ENCODE results near the gene XRCC5. TPM values are rescaled to one million over a fixed set of nuclear protein-coding genes. Genes with fewer than 3 reads are reported as not detected.
"Not testable (repeated sequence)": the region's sequence is repeated elsewhere in the genome, so short reads cannot be mapped to it uniquely, and the experiment has no call there.

XRCC5 gene
- total and polyA plus RNA-seq, 2 donors (not counting 3 experiments of a cell fraction or from before 2014, with no cell fraction given): 267 to 319 TPM

DNA sequence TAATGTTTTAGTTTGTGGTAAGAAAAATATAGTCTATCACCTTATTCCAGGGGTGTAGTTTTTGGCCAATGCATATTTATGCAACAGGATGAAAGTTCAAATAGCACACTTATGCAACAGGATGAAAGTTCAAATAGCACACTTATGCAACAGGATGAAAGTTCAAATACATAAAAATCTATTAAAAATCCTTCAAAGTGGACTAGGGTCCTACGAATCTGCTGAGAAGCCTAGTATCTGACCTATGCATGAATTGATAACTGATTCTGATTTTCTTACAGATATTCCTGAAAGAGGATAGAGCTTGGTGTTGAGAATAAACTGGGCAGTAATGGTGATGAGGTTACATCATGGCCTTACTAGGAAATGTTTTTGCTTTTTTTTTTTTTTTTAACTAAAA, 30.4 kb upstream of the XRCC5 start:
- DNase-seq (ENCODE audit: low read depth, low spot score): no peak
- H3K4me2 ChIP-seq (ENCODE audit: insufficient read depth, low read length): no peak overlapping the region
- H3K9me3 ChIP-seq (replicated peaks; ENCODE audit: control insufficient read depth, insufficient read depth, low read length): no peaks in the 10 kb centered on the region
- no peak overlapping the region for H3K27ac ChIP-seq (ENCODE audit: insufficient read depth, low read depth, low read length)
- H3K79me2 ChIP-seq (ENCODE audit: control insufficient read depth, insufficient read depth, low read length): no peaks in the 10 kb centered on the region
- intact Hi-C loops (cut with micrococcal nuclease): no loop called here
- no TSS peak for BruUV-seq (replicated peaks)
- H3K4me3 ChIP-seq (replicated peaks in 1 of 3; ENCODE audit: insufficient read depth in 1 of 3, low read depth in 1 of 3, low read length in 3 of 3): no peak overlapping the region
- no peaks in the 10 kb centered on the region for H3K36me3 ChIP-seq (ENCODE audit: control insufficient read depth in 2 of 2, extremely low read depth in 1 of 2, insufficient read depth in 2 of 2, low read length in 2 of 2)
- ChIA-PET CTCF (no interaction called here), POLR2A (no interaction called here)
- H3K9ac ChIP-seq (replicated peaks; ENCODE audit: extremely low read depth, insufficient read depth, low read length): no peak overlapping the region
- no peak for FAIRE-seq
- peaks cover 8% of the 10 kb centered on the region in 2 experiments for H3K27me3 ChIP-seq (ENCODE audit: control insufficient read depth in 2 of 2, insufficient read depth in 2 of 2, low read length in 2 of 2)
- H2AFZ ChIP-seq (ENCODE audit: low read depth, low read length): no peak overlapping the region
- no peaks in the 10 kb centered on the region for H3K9me1 ChIP-seq (replicated peaks; ENCODE audit: control insufficient read depth, extremely low read depth, insufficient read depth, low read length)
- H4K20me1 ChIP-seq (replicated peaks; ENCODE audit: control insufficient read depth, extremely low read depth, insufficient read depth, low read length): no peaks in the 10 kb centered on the region
- TF ChIP-seq MYC (IDR thresholded peaks at IDR 0.05; ENCODE audit: low read depth, low read length): no peak
- TF ChIP-seq CTCF (IDR thresholded peaks at IDR 0.05; ENCODE audit: extremely low read depth in 1 of 2, insufficient read depth in 1 of 2, low read depth in 1 of 2, low read length in 2 of 2): no peak
- TF ChIP-seq POLR2AphosphoS5 (IDR thresholded peaks at IDR 0.05; ENCODE audit: insufficient read depth, low read depth, low read length): no peak
- TF ChIP-seq, protein P1, sequence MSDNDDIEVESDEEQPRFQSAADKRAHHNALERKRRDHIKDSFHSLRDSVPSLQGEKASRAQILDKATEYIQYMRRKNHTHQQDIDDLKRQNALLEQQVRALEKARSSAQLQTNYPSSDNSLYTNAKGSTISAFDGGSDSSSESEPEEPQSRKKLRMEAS (IDR thresholded peaks at IDR 0.05; ENCODE audit: insufficient read depth, insufficient read length): no peak
- TF ChIP-seq GATA2 (IDR thresholded peaks at IDR 0.05; ENCODE audit: insufficient read depth, insufficient read length, low read depth, low read length): no peak
- peaks cover 9% of the 10 kb centered on the region for H3K4me1 ChIP-seq (ENCODE audit: control insufficient read depth, extremely low read depth, insufficient read depth, low read length)
- dilution Hi-C loops (cut with MboI; ENCODE audit: extremely low pct_ligation_motif_present, low sequenced_read_pairs): no loop called here

GRCh38 chr2:216080048-216080447, 29.1 kb upstream of the XRCC5 start:
- H3K4me1 ChIP-seq (ENCODE audit: control insufficient read depth, extremely low read depth, insufficient read depth, low read length); H3K4me2 ChIP-seq (ENCODE audit: insufficient read depth, low read length); H3K9me1 ChIP-seq (replicated peaks; ENCODE audit: control insufficient read depth, extremely low read depth, insufficient read depth, low read length); BruUV-seq (replicated peaks); dilution Hi-C loops (cut with MboI; ENCODE audit: extremely low pct_ligation_motif_present, low sequenced_read_pairs); POLR2A ChIA-PET; CTCF ChIA-PET; H3K9me3 ChIP-seq (replicated peaks; ENCODE audit: control insufficient read depth, insufficient read depth, low read length); H3K27ac ChIP-seq (ENCODE audit: insufficient read depth, low read depth, low read length); H3K9ac ChIP-seq (replicated peaks; ENCODE audit: extremely low read depth, insufficient read depth, low read length); H3K36me3 ChIP-seq (ENCODE audit: control insufficient read depth in 2 of 2, extremely low read depth in 1 of 2, insufficient read depth in 2 of 2, low read length in 2 of 2); intact Hi-C loops (cut with micrococcal nuclease); H3K4me3 ChIP-seq (replicated peaks in 1 of 3; ENCODE audit: insufficient read depth in 1 of 3, low read depth in 1 of 3, low read length in 3 of 3); H3K79me2 ChIP-seq (ENCODE audit: control insufficient read depth, insufficient read depth, low read length); DNase-seq (ENCODE audit: low read depth, low spot score); H3K27me3 ChIP-seq (ENCODE audit: control insufficient read depth in 2 of 2, insufficient read depth in 2 of 2, low read length in 2 of 2); FAIRE-seq; H2AFZ ChIP-seq (ENCODE audit: low read depth, low read length); H4K20me1 ChIP-seq (replicated peaks; ENCODE audit: control insufficient read depth, extremely low read depth, insufficient read depth, low read length): not testable (repeated sequence)

Measured in endothelial cell of umbilical vein (primary cell).